ENCODE measurements around the gene TSHZ1. TPM values are rescaled to one million over a fixed set of nuclear protein-coding genes. Genes with fewer than 3 reads are reported as not detected.

Gene TSHZ1
- total and polyA plus RNA-seq, 8 donors, result 13.3 to 38.5 (median 31.7) TPM

- TF ChIP-seq CTCF (IDR thresholded peaks at IDR 0.05), result no peak
- Histone ChIP-seq H3K27ac (no peak overlapping the region), H3K4me3 (no peak overlapping the region), H3K27me3 (no peaks in the 10 kb centered on the region), H3K9me3 (no peaks in the 10 kb centered on the region), H3K4me1 (peaks cover 0 to 10% of the 10 kb centered on the region in 2 donors), H3K36me3 (no peaks in the 10 kb centered on the region)
- intact Hi-C loops (cut with DNase I), result no loop called here
- no peak for DNase-seq
- ATAC-seq, result peak; percentile 16
Observed at GRCh38 chr18:75276818-75277609, 66.4 kb downstream of the TSHZ1 start.

- intact Hi-C loops (cut with DNase I), result no loop called here
- DNase-seq (no peak), ATAC-seq (peak; percentile 24)
- H3K27me3 ChIP-seq, result no peaks in the 10 kb centered on the region
- H3K4me1 ChIP-seq, result peaks cover 0 to 10% of the 10 kb centered on the region in 2 donors
- H3K4me3 ChIP-seq, result no peak overlapping the region
- no peaks in the 10 kb centered on the region for H3K36me3 ChIP-seq
- H3K9me3 ChIP-seq, result no peaks in the 10 kb centered on the region
- H3K27ac ChIP-seq, result no peak overlapping the region
- no peak for TF ChIP-seq CTCF (IDR thresholded peaks at IDR 0.05)
Observed at GRCh38 chr18:75277610-75277928, 67.0 kb downstream of the TSHZ1 start.

GRCh38 chr18:75279381-75279780, 68.8 kb downstream of the TSHZ1 start:
- intact Hi-C loops (cut with DNase I), result no loop called here
- H3K4me3 ChIP-seq, result no peak overlapping the region
- TF ChIP-seq CTCF (IDR thresholded peaks at IDR 0.05), result no peak
- peak in 1 of 4 donors; percentile 59 for DNase-seq
- H3K36me3 ChIP-seq, result no peaks in the 10 kb centered on the region
- no peaks in the 10 kb centered on the region for H3K9me3 ChIP-seq
- no peak for ATAC-seq
- H3K27ac ChIP-seq, result no peak overlapping the region
- H3K27me3 ChIP-seq, result no peaks in the 10 kb centered on the region
- H3K4me1 ChIP-seq, result peaks cover 0 to 10% of the 10 kb centered on the region in 2 donors

GRCh38 chr18:75280427-75281280, 70.1 kb downstream of the TSHZ1 start:
- no peak overlapping the region for H3K27ac ChIP-seq
- ATAC-seq, result no peak
- intact Hi-C loops (cut with DNase I), result no loop called here

More at GRCh38 chr18:75280427-75281280, 70.1 kb downstream of the TSHZ1 start:
- Histone ChIP-seq H3K4me3 (no peak overlapping the region), H3K4me1 (peaks cover 0 to 10% of the 10 kb centered on the region in 2 donors), H3K27me3 (no peaks in the 10 kb centered on the region), H3K36me3 (peaks cover 0 to 7% of the 10 kb centered on the region in 2 donors), H3K9me3 (no peaks in the 10 kb centered on the region)
- no peak for DNase-seq
- TF ChIP-seq CTCF (IDR thresholded peaks at IDR 0.05), result no peak

All from left lung (tissue), 10 donors.